Measurements from ENCODE around the gene MAEA. TPM values are rescaled to one million over a fixed set of nuclear protein-coding genes. Genes with fewer than 3 reads are reported as not detected.

The MAEA gene
- 10 to 100 TPM; 33.1 to 60.1 (median 50.5) TPM for total RNA-seq

- TF ChIP-seq, protein P1, sequence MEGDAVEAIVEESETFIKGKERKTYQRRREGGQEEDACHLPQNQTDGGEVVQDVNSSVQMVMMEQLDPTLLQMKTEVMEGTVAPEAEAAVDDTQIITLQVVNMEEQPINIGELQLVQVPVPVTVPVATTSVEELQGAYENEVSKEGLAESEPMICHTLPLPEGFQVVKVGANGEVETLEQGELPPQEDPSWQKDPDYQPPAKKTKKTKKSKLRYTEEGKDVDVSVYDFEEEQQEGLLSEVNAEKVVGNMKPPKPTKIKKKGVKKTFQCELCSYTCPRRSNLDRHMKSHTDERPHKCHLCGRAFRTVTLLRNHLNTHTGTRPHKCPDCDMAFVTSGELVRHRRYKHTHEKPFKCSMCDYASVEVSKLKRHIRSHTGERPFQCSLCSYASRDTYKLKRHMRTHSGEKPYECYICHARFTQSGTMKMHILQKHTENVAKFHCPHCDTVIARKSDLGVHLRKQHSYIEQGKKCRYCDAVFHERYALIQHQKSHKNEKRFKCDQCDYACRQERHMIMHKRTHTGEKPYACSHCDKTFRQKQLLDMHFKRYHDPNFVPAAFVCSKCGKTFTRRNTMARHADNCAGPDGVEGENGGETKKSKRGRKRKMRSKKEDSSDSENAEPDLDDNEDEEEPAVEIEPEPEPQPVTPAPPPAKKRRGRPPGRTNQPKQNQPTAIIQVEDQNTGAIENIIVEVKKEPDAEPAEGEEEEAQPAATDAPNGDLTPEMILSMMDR (IDR thresholded peaks at IDR 0.05; ENCODE audit: low read depth) = no peak
Measured at GRCh38 chr4:1289207-1290164, at the start of gene MAEA. Gene MAEA, plus strand, starts transcription at chr4:1289891. Its CDS starts 23 bp downstream, at chr4:1289914.

- TF ChIP-seq, protein P1 (IDR thresholded peaks at IDR 0.05; ENCODE audit: low read depth) = no peak
Measured at GRCh38 chr4:1239950-1240307, 49.8 kb upstream of the MAEA start.

- TF ChIP-seq, protein P1 (IDR thresholded peaks at IDR 0.05; ENCODE audit: low read depth) = no peak
Measured at GRCh38 chr4:1240721-1241465, 48.8 kb upstream of the MAEA start.

DNA sequence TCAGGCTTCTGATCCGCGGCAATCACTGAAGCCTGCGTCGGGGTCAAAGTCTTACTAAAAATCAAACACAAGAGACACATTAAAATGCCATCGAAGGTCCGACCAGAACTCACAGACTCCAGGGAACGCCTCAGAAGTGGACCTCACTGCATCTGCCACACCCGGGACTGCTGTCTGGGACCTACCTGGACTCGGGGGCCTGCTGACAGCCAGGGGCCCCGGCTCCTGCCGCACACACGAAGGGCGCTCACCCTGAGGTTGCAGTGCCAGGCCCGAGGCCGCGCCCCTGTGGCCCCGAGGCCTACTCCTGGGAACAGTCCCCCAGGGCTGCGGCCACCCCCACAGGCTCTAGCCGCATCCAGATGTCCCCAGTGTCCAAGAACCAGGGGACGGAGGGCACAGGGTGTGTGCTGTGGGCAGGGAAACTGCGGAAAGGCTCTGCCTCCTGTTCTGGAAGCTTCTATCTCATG lies 48.2 kb upstream of the MAEA start:
- TF ChIP-seq, protein P1 (IDR thresholded peaks at IDR 0.05; ENCODE audit: low read depth) = no peak

GRCh38 chr4:1241936-1242505 lies 47.7 kb upstream of the MAEA start:
- TF ChIP-seq, protein P1 (IDR thresholded peaks at IDR 0.05; ENCODE audit: low read depth) = no peak

DNA sequence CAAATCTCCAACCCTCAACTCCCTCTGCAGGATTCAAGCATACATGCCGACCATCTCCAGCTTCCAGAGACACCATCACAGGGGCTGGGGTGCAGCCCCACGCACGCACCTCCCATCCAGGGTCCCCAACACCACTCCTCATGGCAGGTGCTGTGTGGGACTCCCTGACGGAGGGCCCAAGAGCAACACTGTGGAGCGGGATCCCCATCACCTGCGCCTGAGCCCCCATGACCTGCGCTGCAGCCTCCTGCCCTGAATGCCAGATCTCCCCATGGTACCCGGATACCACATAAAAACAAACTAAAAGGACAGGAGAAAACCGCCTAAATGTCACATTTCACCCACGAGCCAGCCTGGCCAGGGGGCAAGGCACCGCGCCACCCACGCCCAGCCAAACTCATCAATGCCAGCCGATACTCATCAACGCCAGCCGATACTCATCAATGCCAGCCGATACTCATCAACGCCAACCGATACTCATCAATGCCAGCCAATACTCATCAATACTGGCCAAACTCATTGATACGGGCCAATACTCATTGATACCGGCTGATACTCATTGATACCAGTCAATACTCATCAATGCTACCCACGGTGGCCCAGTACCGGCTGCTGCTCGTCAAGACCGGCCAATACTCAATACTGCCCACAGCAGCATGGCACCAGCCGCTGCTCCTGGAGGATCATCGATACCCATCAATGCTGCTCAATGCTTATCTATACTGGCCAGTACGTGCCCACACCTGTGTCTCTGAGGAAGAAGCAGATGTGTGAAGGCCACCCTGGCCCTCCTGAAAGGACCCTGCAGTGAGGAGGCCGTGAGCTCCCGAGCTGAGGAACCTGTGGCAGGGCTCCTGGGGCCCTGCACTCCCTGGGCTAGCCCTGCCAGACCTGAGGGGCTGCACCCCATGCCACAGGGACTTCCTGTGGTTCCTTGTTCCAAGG lies 46.9 kb upstream of the MAEA start:
- TF ChIP-seq, protein P1 (IDR thresholded peaks at IDR 0.05; ENCODE audit: low read depth) = no peak
